ENCODE data around the gene CLEC2L.
A peak's percentile ranks its signal among the peaks of the same experiment; 100 is the strongest.

Gene CLEC2L

GRCh38 chr7:139548302-139549028, 25.0 kb downstream of the CLEC2L start:
- TF ChIP-seq MAX (IDR thresholded peaks at IDR 0.05) = no peak
- TF ChIP-seq YY1 (IDR thresholded peaks at IDR 0.05; ENCODE audit: low read depth) = no peak
- no peak for TF ChIP-seq RAD21 (IDR thresholded peaks at IDR 0.05; ENCODE audit: low read depth)
- no peak for TF ChIP-seq CEBPB (IDR thresholded peaks at IDR 0.05)
- TF ChIP-seq NFIC (IDR thresholded peaks at IDR 0.05) = no peak

GRCh38 chr7:139553991-139554700, 30.7 kb downstream of the CLEC2L start:
- TF ChIP-seq RAD21 (IDR thresholded peaks at IDR 0.05; ENCODE audit: low read depth) = 0 out of 2 replicates have a peak, but pooled peaks have one; percentile 2

GRCh38 chr7:139557857-139558581, 34.5 kb downstream of the CLEC2L start:
- TF ChIP-seq NFIC (IDR thresholded peaks at IDR 0.05) = no peak
- no peak for TF ChIP-seq TAF1 (IDR thresholded peaks at IDR 0.05; ENCODE audit: low read depth)
- TF ChIP-seq RAD21 (IDR thresholded peaks at IDR 0.05; ENCODE audit: low read depth) = no peak
- no peak for TF ChIP-seq USF1 (IDR thresholded peaks at IDR 0.05)
- no peak for TF ChIP-seq TEAD4 (IDR thresholded peaks at IDR 0.05)
- no peak for TF ChIP-seq FOXM1 (IDR thresholded peaks at IDR 0.05; ENCODE audit: borderline replicate concordance, low read depth)
- TF ChIP-seq EP300 (IDR thresholded peaks at IDR 0.05; ENCODE audit: borderline replicate concordance) = no peak
- no peak for TF ChIP-seq REST (IDR thresholded peaks at IDR 0.05; ENCODE audit: low read depth)
- no peak for TF ChIP-seq EGR1 (IDR thresholded peaks at IDR 0.05)
- no peak for TF ChIP-seq CEBPB (IDR thresholded peaks at IDR 0.05)

GRCh38 chr7:139559364-139560105, 36.0 kb downstream of the CLEC2L start:
- TF ChIP-seq TEAD4 (IDR thresholded peaks at IDR 0.05) = no peak
- TF ChIP-seq EP300 (IDR thresholded peaks at IDR 0.05; ENCODE audit: borderline replicate concordance) = no peak
- TF ChIP-seq REST (IDR thresholded peaks at IDR 0.05; ENCODE audit: low read depth) = no peak
- no peak for TF ChIP-seq ZBTB7A (IDR thresholded peaks at IDR 0.05; ENCODE audit: low read depth)
- TF ChIP-seq MAX (IDR thresholded peaks at IDR 0.05) = no peak
- TF ChIP-seq TCF12 (IDR thresholded peaks at IDR 0.05; ENCODE audit: low read depth) = no peak
- TF ChIP-seq TAF1 (IDR thresholded peaks at IDR 0.05; ENCODE audit: low read depth) = no peak
- no peak for TF ChIP-seq CREB1 (IDR thresholded peaks at IDR 0.05; ENCODE audit: low read depth)
- TF ChIP-seq NFIC (IDR thresholded peaks at IDR 0.05) = no peak
- no peak for TF ChIP-seq CEBPB (IDR thresholded peaks at IDR 0.05)
- TF ChIP-seq YY1 (IDR thresholded peaks at IDR 0.05; ENCODE audit: low read depth) = no peak
- no peak for TF ChIP-seq USF1 (IDR thresholded peaks at IDR 0.05)

GRCh38 chr7:139560199-139560598, 36.7 kb downstream of the CLEC2L start:
- no peak for TF ChIP-seq TEAD4 (IDR thresholded peaks at IDR 0.05)
- no peak for TF ChIP-seq MAX (IDR thresholded peaks at IDR 0.05)
- no peak for TF ChIP-seq CREB1 (IDR thresholded peaks at IDR 0.05; ENCODE audit: low read depth)
- no peak for TF ChIP-seq ZBTB7A (IDR thresholded peaks at IDR 0.05; ENCODE audit: low read depth)
- TF ChIP-seq REST (IDR thresholded peaks at IDR 0.05; ENCODE audit: low read depth) = no peak
- no peak for TF ChIP-seq RAD21 (IDR thresholded peaks at IDR 0.05; ENCODE audit: low read depth)
- no peak for TF ChIP-seq YY1 (IDR thresholded peaks at IDR 0.05; ENCODE audit: low read depth)
- TF ChIP-seq CEBPB (IDR thresholded peaks at IDR 0.05) = no peak
- no peak for TF ChIP-seq FOXM1 (IDR thresholded peaks at IDR 0.05; ENCODE audit: borderline replicate concordance, low read depth)
- TF ChIP-seq EGR1 (IDR thresholded peaks at IDR 0.05) = no peak
- TF ChIP-seq USF1 (IDR thresholded peaks at IDR 0.05) = no peak
- TF ChIP-seq TCF12 (IDR thresholded peaks at IDR 0.05; ENCODE audit: low read depth) = no peak
- TF ChIP-seq EP300 (IDR thresholded peaks at IDR 0.05; ENCODE audit: borderline replicate concordance) = no peak
- TF ChIP-seq NFIC (IDR thresholded peaks at IDR 0.05) = no peak
- TF ChIP-seq TAF1 (IDR thresholded peaks at IDR 0.05; ENCODE audit: low read depth) = no peak

Data from Ishikawa (cell line).